Adrenal gland (tissue), 12 donors: ENCODE measurements around the gene NCKAP5. TPM values are rescaled to one million over a fixed set of nuclear protein-coding genes. Genes with fewer than 3 reads are reported as not detected.

Source experiments
- DNase-seq, 7 donors: peaks; one replicate each; pipeline ENCODE4 v3.0.0-alpha.2; 2019 to 2020
- H3K27ac ChIP-seq, 5 donors: fragments of 200-600 bp; sonication (generic) in 4 of 5; 1 replicate in 3 of 5; 2 replicates in 2 of 5; pipeline versions ENCODE4 v1.5.1 to v1.8.0; 2016 to 2020; ENCODE audit warnings: mild to moderate bottlenecking in 1 of 5
- H3K27me3 ChIP-seq: fragments of 200-600 bp; 2 replicates; pipeline ENCODE4 v1.8.0; 2021
- H3K36me3 ChIP-seq, 2 donors: fragments of 200-600 bp; replicated peaks in 1 of 2; 1 replicate in 1 of 2; 2 replicates in 1 of 2; pipeline versions ENCODE4 v1.5.1 to v1.8.0; 2018 to 2022
- H3K4me1 ChIP-seq, 2 donors: fragments of 200-600 bp; replicated peaks in 1 of 2; 1 replicate in 1 of 2; 2 replicates in 1 of 2; pipeline versions ENCODE4 v1.5.1 to v1.8.0; 2018 to 2021
- H3K4me3 ChIP-seq, 4 donors: fragments of 200-600 bp; sonication (generic) in 3 of 4; one replicate each; pipeline ENCODE4 v1.5.1; 2016 to 2018
- H3K9me3 ChIP-seq, 3 donors: fragments of 200-600 bp; sonication (generic) in 1 of 3; replicated peaks in 1 of 3; 1 replicate in 2 of 3; 2 replicates in 1 of 3; pipeline versions ENCODE4 v1.5.1 to v1.8.0; 2016 to 2021
- POLR2A ChIP-seq, 2 donors: fragments of 450-650 bp; IDR thresholded peaks; one replicate each; pipeline ENCODE4 v1.6.1; 2017; ENCODE audit warnings: antibody characterized with exemption in 2 of 2, mild to moderate bottlenecking in 2 of 2, moderate library complexity in 1 of 2
- WGBS, 4 donors: extraction: QIAGEN DNeasy Blood & Tissue Kit in 2 of 4; methylation state at CpG; one replicate each; pipeline versions ENCODE4 v1.1.5 to v1.1.7; 2013 to 2017; 5-methylcytosine and 5-hydroxymethylcytosine counted together
- intact Hi-C, 2 donors: fragments of 100-400 bp; cut with DNase I; formaldehyde crosslinking; loops; one replicate each; pipeline versions ENCODE4 v1.14.1 to v1.15.0; 2022 to 2023
- polyA plus RNA-seq, 3 donors: library from polyadenylated mRNA; stranded (reverse); fragments of 200-250 nt in 2 of 3; fragments of 350-450 nt in 1 of 3; fragmentation: Illumina TruSeq in 1 of 3; extraction: RNeasy Lipid Tissue Mini Kit (QIAGEN cat#74804) in 1 of 3; gene quantifications; one replicate each; pipeline ENCODE4 v1.2.3, GENCODE V29; 2013 to 2014
- total RNA-seq, 9 donors: library from RNA; depleted of rRNA in 4 of 9; stranded (reverse); fragments of >200 nt in 4 of 9; fragments of 120-200 nt in 1 of 9; fragmentation: NEBNext Ultra II Directional in 1 of 9; extraction: Animal tissue kit (Norgen Biotek cat#: 25700) in 1 of 9; gene quantifications; one replicate each; pipeline versions ENCODE4 v1.1.0 to v1.2.4, GENCODE V29; 2013 to 2023
- TF ChIP-seq, protein P1 (sequence below), 6 experiments: fragments of 450-650 bp in 4 of 6; fragments of 200-600 bp in 2 of 6; sonication (generic) in 1 of 6; IDR thresholded peaks; 1 replicate in 5 of 6; 2 replicates in 1 of 6; pipeline versions ENCODE4 v1.5.1 to v1.8.0; 2016 to 2021; ENCODE audit warnings: antibody characterized with exemption in 6 of 6, mild to moderate bottlenecking in 2 of 6, moderate library complexity in 1 of 6
- donor health status: healthy with polysubstance abuse.
- donor health status: Bipolar disorder and iron deficiency.
- donor health status: DM: yes; HTN: yes; CAD: no.
- donor health status: DM: no; HTN: no; CAD: no.
- donor health status: DM: no; HTN: no; CAD: no.
- donor health status: DM: yes; HTN: yes; CAD: no.

Gene NCKAP5
- total and polyA plus RNA-seq, 12 donors, result 0.06 to 3.1 (median 1.1) TPM

DNA sequence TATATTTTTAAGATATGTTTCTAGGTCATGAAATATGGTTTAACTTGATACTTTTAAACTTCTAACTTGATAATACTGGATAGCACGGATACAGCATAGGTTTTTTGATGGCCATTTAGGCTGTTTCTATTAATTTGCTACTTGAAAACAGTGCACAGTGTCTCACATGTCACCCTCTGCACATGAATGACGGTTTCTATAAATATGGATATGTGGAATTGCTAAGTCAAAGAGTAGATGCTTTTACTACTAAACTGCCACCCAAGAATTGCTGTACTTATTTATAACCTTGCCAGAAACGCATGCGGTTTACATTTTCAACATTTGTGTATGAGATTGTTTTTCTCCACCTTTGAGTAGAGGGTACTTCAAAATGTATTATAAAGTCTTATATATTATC lies 723.7 kb downstream of the NCKAP5 start:
- intact Hi-C loops, result no loop called here
- H3K4me3 ChIP-seq, result no peak overlapping the region

DNA sequence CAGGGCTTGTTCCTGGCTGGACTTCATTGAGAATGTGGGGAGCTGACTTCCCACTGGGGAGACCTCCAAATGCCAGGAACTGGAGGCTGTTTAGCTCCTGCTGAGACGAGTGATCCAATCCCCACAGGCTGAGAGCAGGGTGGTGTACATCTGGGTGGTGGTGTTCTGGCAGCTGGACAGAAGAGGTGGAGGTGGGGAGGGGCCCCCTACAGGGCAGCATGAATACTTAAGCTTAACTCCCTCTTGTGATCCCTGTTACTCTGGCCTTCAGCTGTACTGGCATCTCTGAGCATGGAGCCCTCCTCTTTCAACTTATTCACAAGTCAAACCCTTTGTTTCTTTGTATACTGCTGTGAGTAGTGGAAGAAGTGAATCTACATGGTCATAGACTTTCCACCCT lies 730.5 kb downstream of the NCKAP5 start:
- no peaks in the 10 kb centered on the region for H3K36me3 ChIP-seq
- no peak for DNase-seq
- no peaks in the 10 kb centered on the region for H3K9me3 ChIP-seq
- H3K4me3 ChIP-seq, result no peak overlapping the region
- no peaks in the 10 kb centered on the region for H3K4me1 ChIP-seq
- intact Hi-C loops, result no loop called here
- TF ChIP-seq, protein P1, sequence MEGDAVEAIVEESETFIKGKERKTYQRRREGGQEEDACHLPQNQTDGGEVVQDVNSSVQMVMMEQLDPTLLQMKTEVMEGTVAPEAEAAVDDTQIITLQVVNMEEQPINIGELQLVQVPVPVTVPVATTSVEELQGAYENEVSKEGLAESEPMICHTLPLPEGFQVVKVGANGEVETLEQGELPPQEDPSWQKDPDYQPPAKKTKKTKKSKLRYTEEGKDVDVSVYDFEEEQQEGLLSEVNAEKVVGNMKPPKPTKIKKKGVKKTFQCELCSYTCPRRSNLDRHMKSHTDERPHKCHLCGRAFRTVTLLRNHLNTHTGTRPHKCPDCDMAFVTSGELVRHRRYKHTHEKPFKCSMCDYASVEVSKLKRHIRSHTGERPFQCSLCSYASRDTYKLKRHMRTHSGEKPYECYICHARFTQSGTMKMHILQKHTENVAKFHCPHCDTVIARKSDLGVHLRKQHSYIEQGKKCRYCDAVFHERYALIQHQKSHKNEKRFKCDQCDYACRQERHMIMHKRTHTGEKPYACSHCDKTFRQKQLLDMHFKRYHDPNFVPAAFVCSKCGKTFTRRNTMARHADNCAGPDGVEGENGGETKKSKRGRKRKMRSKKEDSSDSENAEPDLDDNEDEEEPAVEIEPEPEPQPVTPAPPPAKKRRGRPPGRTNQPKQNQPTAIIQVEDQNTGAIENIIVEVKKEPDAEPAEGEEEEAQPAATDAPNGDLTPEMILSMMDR (IDR thresholded peaks at IDR 0.05), result no peak
- TF ChIP-seq POLR2A (IDR thresholded peaks at IDR 0.05), result no peak
- no peaks in the 10 kb centered on the region for H3K27me3 ChIP-seq
- WGBS, 4 donors, result 64 to 75% (median 74%) methylated on average over 1 of the region's 1 CpG; no CpG with 5 or more reads in 1 of the 4 donors
- no peak overlapping the region for H3K27ac ChIP-seq

More for the DNA sequence above, 723.7 kb downstream of the NCKAP5 start:
- TF ChIP-seq POLR2A (IDR thresholded peaks at IDR 0.05), result no peak
- TF ChIP-seq, protein P1 (IDR thresholded peaks at IDR 0.05), result no peak
- Histone ChIP-seq H3K27me3 (no peaks in the 10 kb centered on the region), H3K36me3 (no peaks in the 10 kb centered on the region), H3K4me1 (no peaks in the 10 kb centered on the region), H3K9me3 (no peaks in the 10 kb centered on the region), H3K27ac (no peak overlapping the region)
- 74 to 80% (median 76%) methylated on average over 4 of the region's 4 CpGs for whole genome bisulfite sequencing, 4 donors
- no peak for DNase-seq

DNA sequence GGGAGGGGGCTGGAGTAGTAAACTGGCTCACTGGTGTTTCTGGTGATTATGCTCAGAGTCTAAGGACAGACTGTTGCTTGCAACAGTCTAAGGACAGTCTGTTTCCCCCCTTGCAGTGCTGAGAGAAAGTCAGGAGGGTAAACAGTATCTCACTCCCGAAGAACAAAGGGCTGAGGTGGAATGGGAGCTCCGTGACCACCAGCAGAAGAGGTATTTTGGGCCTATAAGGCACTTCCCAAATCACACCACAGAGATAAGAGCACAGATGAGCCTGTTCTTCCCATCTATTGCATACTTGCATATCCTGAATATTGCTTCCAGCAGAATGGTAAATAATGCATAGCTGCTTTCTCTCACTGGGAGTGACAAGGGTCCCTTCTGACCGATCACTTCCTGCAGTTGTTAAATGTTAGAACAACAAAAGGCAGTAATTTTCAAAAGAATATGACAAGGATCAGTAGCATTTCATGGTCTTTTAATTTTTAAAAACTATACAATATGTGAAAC lies 737.9 kb downstream of the NCKAP5 start:
- TF ChIP-seq, protein P1 (IDR thresholded peaks at IDR 0.05), result no peak
- TF ChIP-seq POLR2A (IDR thresholded peaks at IDR 0.05), result no peak
- intact Hi-C loops, result no loop called here

DNA sequence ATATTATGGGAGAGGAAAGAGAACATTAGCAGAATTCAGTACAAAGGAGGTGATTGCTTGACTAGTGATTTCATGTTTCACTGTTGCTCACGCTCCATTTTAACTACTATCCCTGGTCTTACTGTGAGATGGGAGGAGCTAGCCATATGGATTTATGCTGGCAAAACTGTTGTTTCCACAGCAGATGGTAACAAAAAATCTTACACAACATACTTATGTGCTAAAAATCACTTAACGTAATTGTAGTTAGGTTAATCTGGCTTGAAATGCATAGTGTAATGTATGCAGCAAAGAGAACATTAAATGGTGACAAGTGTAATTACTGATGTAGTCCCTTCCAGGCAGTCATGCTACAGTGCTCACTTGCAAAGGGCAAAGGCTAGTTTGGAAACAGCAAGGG lies 742.7 kb downstream of the NCKAP5 start:
- Histone ChIP-seq H3K9me3 (no peaks in the 10 kb centered on the region), H3K27ac (no peak overlapping the region), H3K36me3 (no peaks in the 10 kb centered on the region), H3K27me3 (no peaks in the 10 kb centered on the region), H3K4me1 (no peaks in the 10 kb centered on the region), H3K4me3 (no peak overlapping the region)
- TF ChIP-seq POLR2A (IDR thresholded peaks at IDR 0.05), result no peak
- TF ChIP-seq, protein P1 (IDR thresholded peaks at IDR 0.05), result no peak
- intact Hi-C loops, result no loop called here
- DNase-seq, result no peak
- 71 to 84% (median 75%) methylated on average over 2 of the region's 2 CpGs for WGBS, 4 donors

More for the DNA sequence above, 737.9 kb downstream of the NCKAP5 start:
- Histone ChIP-seq H3K4me1 (no peaks in the 10 kb centered on the region), H3K4me3 (no peak overlapping the region), H3K27ac (no peak overlapping the region), H3K9me3 (no peaks in the 10 kb centered on the region), H3K36me3 (no peaks in the 10 kb centered on the region), H3K27me3 (no peaks in the 10 kb centered on the region)
- no peak for DNase-seq
- WGBS, 4 donors, result 45 to 62% (median 55%) methylated on average over 3 of the region's 3 CpGs
